ENCODE measurements around the gene TOMM22.
A peak's percentile ranks its signal among the peaks of the same experiment; 100 is the strongest.
"Not testable (repeated sequence)": the region's sequence is repeated elsewhere in the genome, so short reads cannot be mapped to it uniquely, and the experiment has no call there.

Gene TOMM22

DNA sequence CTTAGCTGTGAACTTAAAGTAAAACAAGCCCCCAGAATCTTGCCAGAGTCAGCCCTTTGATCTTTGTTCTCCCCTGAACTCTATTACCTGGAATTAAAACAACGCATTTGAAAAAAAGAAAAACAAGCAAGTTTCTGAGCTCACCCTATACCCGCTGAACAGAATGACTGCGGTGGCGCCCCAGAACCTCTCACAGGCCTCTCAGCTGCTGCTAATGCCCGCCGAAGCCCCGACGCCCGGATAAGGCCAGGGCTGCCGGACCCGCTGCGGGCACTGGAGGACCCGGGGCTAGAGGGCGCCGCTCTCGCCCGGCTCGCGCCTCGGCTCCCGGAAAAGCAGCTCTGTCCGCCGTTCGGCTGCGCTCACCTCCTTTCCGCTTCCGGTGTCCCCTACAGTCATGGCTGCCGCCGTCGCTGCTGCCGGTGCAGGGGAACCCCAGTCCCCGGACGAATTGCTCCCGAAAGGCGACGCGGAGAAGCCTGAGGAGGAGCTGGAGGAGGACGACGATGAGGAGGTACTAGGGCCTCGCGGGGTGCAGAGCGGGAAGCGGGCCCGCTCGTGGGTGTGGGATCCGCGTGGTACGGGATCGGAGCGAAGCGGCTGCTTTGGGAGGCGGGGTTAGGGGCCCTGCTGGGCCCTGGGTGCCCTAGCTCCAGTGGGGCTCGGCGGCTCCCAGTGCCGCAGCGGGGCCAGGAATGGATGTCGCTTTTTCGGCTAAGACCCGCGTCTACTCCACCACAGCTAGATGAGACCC is at the start of gene TOMM22:
Gene TOMM22 (plus strand): TSS at position 376 of the 754 bp plus-strand sequence. CDS start 22 bp downstream, at position 398.
- peak; percentile 88 for DNase-seq

DNA sequence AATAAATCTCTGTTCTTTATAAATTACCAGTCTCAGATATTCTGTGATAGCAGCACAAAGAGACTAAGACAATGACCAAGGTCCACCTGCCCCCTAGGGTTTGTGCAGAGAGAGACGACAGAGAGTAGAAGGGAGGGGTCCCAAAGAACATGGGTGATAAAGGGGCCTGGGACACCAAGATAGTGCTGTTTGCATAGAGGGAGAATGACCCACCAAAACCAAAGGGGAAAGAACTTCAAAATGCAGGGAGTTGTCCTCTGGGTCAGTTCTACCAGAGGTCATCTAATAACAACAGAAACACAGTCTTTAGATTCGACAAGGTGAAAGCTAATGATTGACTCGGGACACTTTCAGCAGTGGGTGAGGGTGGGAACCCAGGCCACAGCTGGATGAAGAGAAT is 49.2 kb upstream of the TOMM22 start:
- no peak for DNase-seq

DNA sequence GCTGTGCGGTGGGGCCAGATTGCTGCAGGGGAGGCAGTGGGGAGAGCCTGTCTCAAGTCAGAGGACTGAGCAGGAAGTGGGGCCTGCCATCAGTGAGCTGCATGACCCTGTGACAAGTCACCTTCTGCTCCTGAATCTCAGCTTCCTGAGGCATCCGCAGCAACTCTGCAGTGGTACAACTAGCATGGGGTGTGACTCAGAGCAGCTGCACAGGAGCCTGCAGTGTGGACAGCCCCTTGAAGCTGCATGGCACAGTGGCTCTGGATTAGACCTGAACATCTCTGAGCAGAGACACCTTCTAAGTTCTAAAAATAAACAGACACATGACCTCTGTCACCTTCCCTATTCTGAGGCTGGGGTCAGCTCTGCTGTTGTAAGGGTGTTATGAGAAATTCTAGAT is 43.5 kb upstream of the TOMM22 start:
- no peak for DNase-seq

DNA sequence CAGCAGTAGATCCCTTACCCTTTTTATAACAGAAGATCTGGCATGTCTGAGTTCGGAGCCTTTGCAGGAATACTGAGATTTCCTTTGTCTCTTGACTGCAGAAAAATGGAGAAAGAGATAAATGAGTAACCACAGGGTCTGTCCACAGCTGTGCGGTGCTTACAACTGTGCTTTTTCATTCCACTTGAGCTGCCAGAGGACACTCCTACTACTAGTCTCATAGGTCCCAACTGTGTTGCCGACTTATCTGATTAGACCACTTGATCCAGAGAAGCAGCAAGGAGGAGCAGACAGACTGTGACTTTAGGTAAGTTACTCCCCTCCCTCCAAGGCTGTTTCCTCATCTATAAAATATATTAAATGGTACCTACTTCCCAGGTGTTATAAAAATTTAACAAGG is 43.0 kb upstream of the TOMM22 start:
- no peak for DNase-seq

DNA sequence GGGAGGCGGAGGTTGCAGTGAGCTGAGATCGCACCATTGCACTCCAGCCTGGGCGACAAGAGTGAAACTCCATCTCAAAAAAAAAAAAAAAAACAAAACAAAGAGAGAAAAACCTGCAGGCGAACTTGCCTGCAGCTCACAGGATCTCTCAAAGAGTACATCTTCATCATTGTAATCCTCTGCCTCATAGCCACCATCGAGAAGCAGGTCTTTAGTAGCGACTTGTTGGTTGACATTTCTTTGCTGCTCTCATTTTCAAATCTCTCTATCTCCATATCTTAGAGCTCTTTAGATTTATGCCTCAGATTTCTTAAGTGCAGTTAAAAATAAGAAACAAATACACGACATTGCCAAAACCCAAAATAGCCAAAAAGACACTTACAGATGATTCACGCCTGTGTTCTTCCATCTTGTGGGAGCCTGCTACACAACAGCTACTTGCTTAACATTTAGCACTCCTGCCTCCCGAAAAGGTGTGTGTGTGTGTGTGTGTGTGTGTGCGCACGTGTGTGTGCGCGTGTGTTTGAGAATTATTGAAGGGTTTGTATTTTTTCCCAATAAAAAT is 40.2 kb upstream of the TOMM22 start:
- DNase-seq: no peak

DNA sequence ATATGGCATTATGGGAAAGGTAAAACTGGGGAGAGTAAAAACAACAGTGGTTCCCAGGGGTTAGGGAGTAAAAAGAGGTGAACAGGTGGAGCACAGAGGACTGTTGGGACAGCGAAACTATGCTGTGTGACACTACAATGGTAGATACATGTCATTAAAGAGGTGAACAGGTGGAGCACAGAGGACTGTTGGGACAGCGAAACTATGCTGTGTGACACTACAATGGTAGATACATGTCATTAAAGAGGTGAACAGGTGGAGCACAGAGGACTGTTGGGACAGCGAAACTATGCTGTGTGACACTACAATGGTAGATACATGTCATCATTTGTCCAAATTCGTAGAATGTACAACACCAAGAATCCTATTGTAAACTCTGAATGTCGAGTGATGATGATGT is 37.5 kb upstream of the TOMM22 start:
- not testable (repeated sequence) for DNase-seq

DNA sequence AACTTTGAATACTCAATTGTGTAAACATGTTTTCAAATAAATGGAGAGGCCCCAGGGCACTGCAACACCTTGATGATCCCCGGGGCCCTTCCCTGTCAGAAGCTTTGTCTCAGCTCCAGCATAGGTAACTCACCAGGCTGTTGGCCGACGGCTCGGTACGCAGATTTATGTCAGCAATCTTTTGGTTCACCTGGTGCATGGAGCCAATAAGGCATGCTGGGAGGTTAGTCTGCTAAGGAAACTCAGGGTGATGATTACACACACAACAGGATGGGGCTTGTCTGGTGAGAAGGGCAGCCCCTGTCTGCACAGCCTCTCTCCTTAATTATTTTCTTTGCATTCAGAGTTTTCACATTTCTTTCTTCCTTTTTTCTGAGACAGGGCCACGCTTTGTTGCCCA is 36.3 kb upstream of the TOMM22 start:
- DNase-seq: no peak

DNA sequence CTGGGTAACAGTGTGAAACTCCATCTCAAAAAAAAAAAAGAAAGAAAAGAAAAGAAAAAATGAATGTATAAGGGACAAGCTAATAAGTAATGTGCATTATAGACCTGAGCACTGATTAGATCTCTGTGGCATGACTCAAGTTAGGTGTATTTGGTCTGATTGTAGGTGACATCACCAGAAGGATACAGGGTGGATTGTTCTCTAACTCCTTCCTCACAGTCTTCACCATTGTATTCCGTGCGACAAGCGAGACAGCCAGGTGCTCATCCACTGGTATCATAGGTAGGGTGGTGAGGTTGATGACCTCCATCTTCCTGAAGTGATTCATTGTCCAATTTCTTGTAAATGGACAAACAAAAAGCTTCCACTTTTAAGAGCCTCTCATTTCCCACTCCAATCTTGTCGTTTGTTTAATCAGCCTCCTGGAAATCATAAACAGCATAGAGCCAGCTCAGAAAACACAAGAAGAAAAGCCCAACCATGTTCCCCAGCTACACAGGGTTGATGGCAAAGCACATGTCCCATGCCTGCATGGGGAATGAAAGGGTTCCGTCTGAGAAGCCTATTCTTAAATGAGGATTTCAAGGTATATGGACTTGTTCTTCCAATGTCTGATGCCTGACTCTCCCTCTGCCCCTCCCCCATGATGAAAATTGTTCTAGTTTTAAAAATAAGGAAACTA is 31.8 kb upstream of the TOMM22 start:
- no peak for DNase-seq

DNA sequence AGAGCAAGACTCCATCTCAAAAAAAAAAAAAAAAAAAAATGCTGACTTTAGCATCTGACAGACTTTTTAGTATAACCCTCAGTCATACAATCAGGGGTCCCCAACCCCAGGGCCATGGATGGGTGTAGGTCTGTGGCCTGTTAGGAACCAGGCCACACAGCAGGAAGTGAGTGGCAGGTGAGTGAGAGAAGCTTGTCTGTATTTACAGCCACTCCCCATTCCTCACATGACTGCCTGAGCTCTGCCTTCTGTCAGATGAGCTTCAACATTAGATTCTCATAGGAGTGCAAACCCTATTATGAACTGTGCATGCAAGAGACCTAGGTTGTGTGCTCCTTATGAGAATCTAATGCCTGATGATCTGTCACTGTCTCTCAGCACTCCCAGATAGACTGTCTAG is 28.9 kb upstream of the TOMM22 start:
- peak; percentile 12 for DNase-seq

DNA sequence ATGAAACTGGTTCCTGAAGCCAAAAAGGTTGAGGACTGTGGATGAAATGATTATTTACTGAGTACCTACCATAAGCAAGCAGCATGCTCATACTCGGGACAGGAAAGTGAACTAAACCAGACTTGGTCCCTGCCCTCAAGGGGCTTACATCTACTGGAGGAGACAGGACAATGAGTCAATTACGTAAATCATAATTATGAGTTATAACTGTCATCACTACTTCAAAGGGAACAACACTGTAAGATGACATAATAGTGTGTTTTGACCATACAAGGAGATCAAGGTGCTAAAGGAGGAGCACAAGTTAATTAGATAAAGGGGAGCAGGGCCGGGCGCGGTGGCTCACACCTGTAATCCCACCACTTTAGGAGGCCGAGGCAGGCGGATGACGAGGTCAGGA is 28.0 kb upstream of the TOMM22 start:
- no peak for DNase-seq

DNA sequence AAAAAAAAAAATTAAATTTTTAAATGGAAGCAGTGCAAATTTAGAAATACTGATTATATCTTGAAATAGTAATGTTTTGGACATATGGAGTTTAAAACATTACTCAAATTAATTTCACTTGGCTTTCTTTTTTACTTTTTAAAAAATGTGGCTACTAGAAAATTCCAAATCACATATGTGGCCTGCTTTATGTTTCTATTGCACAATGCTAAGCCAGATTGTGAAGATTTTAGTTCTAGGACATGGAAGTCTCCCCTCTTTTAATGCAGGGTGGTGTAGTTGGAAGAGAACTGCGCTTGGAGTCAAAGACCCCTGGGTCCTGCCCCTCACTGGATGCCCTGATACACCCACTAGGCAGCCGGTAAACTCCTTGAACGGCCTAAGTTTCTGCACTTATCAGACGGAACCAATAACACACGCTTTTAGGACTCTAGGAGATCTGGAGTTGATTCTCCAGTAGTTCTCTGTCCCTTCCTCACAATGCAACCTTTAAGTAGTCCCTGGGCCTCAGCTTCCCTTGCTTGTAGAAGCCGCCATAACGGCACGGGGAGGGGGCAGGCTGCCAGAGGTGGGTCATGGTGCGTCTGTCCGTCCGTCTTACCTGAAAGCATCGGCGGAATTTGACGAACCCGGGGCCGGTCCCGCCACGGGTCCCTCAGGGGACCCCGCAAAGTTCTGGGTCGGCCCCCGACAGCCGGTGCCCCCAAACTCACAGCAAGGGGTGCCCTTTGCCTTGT is 26.1 kb upstream of the TOMM22 start:
- DNase-seq: peak; percentile 52

DNA sequence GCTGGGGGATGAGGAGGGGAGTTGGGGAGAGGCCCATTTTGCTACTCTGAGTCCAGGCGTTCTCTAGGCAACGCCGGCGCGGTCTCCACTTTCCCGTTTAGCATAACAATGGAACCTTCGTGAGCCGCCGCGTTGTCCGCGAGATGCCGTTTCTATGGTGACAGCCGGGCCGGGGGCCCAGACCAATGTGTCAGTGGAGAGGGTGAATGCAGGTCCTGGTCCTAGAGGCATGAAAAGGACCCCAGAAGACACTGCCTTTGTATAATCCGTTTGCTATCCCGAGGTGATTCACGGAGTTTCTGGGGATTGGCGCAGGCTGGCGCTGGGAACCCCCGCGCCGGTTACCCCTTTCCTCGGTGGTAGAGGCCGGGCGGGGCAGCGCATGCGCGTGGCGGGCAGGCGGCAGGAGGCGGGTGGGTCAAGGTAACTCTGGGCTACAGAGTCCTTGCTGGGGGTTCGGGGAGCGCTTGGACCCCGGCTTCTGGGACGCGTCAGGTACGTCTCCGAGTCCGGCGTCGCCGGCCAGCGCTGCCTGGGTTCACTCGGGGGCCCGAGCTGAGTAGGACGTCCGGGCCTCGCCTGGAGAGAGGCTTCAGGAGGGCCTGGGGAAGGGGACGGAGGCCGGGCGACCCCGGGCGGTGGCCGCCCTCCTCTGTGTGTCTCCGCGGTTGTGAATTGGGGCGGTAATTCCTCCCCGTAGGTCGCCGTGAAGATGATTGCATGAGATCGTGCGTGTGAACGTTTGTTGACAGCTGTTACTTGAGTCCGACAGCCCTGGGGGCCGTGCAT is 25.3 kb upstream of the TOMM22 start, which contains the start of the genes CBY1 and FAM227A:
Gene CBY1 (plus strand): TSS at position 383 of the 789 bp plus-strand sequence. CDS start 11,417 bp downstream, outside the sequence.
Gene FAM227A (minus strand): TSS at position 137 of the 789 bp plus-strand sequence. CDS start 6,224 bp downstream, outside the sequence.
- peak; percentile 92 for DNase-seq

DNA sequence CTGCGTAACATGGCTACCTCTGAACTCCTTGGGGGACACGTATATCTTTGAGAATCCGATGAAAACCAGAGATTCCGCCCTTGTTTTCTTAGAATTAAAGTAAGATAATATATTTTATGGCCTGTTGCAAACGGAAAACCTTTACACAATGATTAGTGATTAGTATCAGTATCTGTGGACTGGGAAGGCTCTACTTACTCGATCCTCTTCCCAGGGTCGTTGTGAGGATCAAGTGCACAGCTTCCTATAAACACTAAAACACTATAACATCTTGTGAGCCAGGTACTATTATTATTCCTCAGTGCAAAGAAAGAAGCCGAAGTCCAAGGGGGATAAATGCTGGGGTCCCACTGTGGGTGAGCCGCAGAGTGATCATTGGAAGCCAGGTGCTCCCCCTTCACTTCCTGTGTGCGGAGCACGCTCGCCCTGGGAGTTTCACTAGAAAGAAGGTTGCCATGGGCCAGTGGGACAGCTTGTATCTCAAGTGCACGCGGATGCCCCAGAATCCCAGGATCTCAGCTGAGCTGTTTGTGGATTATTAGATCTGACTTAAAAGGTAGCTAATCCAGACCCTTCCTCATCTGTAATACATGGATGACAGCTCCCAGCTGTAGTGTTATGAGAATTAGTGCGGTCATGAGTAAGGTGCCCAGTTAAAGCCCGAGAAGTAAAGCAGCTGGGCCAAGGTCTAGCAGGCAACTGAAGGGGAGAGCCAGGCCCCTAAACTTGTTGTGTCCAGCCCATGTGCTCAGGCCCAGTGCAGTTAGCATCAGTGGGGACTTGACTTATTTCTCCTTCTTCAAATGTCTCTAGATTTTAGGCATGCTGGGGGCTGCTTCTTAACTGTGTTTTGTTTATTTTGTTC is 24.5 kb upstream of the TOMM22 start:
- DNase-seq: no peak

DNA sequence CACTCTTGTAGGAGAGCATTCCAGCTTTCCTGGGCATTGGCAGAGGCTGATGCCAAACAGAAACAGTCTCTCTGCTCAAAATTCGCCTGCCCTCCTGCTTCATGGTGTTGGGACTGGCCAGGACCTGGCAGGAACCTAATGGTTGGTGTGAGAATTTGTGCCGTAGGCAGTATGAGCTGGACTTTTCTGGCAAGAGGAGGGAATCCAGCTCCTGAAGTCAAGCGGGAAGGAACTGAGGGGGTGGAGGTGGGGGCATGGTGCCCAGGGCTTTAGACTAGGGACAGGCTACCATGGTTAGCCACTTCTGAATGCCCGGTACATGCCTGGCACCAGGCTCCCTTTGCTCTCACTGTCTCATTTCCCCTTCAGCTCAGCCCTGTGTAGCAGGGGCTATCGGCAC is 6.9 kb upstream of the TOMM22 start:
- DNase-seq: no peak

DNA sequence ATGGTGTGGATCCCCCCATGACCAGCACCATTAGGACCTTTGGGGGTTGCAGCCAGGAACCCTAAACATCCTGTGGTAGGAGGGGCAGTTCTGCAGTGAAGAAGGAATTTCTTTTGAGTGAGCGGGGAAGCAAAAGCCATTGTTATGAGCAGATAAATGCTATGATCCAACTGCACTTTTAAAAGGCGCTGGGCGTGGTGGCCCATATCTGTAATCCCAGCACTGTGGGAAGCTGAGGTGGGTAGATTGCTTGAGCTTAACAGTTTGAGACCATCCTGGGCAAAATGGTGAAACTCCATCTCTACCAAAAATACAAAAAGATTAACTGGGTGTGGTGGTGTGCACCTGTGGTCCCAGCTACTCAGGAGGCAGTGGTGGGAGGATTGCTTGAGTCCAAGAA is 5.9 kb upstream of the TOMM22 start:
- DNase-seq: no peak

DNA sequence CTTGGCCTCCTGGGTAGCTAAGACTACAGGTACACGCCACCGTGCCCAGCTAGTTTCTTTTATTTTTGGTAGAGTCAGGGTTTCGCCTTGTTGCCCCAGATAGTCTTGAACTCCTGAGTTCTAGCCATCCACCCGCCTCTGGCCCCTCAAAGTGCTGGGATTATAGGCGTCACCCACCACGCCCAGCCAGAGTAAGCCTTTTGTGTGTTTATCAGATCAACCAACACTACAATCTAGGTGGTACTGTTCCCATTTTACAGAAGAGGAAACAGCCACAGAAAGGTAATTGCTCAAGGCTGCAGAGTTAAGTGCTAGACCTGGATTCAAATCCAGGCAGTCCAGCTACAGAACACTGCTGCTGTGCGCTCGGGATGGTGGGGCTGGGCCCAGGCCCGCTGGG is 3.1 kb downstream of the TOMM22 start:
- DNase-seq: no peak

DNA sequence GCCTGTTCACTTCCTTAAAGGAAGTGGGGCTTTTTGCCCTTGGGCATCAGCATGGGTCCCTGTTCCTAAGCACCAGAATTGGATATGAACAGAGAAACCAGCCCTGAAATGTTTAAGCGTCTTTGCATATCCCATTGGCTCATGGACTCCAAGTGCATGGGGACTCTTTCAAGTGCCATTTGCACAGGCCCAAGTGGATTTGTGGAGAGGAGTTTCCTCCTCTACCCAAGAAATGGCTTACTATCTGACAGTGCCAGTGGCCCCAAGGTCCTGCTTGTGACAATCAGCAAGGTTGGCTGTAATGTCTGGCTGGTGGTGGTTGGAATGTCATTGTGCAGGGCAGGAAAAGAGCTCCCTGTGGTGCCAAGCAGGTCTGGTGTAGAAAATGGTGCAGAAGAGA is 4.0 kb downstream of the TOMM22 start:
- DNase-seq: no peak

DNA sequence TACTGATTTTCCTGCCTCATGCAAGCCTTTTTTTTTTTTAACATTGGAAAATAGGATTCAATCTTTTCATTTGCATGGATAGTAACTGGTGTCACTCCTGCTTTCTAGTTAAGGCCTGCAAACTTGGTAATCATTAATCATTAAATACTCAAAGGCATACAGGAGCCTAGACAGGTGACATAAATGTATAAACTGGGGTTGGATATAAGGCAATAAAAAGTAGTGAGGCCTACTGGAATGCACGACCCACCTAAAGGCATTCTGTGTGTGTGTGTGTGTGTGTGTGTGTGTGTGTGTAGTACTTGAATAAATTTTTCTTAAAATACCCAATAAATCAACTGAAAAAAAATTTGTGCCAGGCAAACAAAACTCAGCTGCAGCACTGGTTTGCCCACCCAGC is 7.9 kb downstream of the TOMM22 start:
- DNase-seq: no peak

DNA sequence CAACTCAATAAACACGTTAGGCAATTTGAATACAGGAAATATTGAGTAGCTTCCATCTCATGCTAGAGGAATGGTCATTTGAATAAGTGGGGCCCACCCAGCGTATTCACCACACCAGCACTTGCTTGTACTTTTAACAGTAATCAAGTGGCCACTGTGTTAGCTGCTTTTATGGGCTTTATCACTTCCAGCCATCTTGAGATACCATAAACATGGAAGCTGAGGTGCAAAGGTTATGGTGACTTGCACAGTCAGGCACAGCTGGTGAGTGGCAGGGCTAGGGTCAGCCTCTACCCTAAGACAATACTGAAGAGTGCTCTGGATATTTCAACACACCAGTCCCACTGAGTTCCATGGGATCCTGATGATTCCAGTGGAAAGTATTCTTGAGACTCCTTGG is 12.3 kb downstream of the TOMM22 start:
- DNase-seq: no peak

DNA sequence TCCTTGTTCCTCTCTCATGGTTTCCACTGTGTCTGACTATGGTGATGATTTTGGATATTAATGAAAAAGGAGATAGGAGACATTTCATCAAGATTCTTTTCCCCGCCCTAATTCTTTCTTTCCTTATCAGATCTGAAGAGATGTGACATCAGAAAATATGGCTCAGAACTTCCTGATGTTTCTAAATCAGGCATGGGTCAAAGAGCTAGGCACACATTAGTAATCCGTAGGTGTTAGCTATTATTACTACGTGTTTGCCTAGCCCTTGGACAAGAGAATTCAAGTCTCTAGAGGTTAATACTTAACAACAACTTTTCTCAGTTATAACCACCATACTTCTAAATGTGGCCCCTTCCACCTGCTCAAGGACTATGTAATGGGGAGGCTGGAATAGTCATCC is 13.2 kb downstream of the TOMM22 start:
- DNase-seq: no peak
